Upper lobe of left lung (tissue), 4 donors: ENCODE data around the gene CHKB.

Source experiments
- EP300 ChIP-seq, 4 donors: sonication (generic); formaldehyde crosslinking; IDR thresholded peaks; one replicate each; pipeline ENCODE4 v1.5.1; 2017; ENCODE audit warnings: antibody characterized with exemption in 4 of 4, control low read depth in 2 of 4
- TF ChIP-seq, protein P1 (sequence below), 6 experiments: fragments of 450-650 bp in 4 of 6; fragments of 200-600 bp in 2 of 6; sonication (generic) in 2 of 6; IDR thresholded peaks; one replicate each; pipeline ENCODE4 v1.5.1; 2016 to 2019; ENCODE audit warnings: antibody characterized with exemption in 6 of 6

DNA sequence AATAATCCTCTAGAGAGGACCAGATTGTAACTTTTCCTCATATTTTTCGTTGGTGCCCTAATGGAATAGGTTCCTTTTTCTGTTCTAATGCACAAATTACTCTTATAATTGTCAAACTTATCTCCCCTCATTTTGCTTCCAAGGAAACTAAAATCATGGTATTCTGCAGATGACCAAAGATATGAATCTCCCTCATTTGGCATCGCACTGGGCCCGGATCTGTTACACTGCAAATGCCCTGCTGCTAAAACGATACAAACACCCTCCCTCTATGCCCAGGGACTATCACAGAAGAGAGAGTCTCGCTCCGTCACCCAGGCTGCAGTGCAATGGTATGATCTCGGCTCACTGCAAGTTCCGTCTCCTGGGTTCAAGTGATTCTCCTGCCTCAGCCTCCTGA is 29.3 kb downstream of the CHKB start:
- TF ChIP-seq, protein P1, sequence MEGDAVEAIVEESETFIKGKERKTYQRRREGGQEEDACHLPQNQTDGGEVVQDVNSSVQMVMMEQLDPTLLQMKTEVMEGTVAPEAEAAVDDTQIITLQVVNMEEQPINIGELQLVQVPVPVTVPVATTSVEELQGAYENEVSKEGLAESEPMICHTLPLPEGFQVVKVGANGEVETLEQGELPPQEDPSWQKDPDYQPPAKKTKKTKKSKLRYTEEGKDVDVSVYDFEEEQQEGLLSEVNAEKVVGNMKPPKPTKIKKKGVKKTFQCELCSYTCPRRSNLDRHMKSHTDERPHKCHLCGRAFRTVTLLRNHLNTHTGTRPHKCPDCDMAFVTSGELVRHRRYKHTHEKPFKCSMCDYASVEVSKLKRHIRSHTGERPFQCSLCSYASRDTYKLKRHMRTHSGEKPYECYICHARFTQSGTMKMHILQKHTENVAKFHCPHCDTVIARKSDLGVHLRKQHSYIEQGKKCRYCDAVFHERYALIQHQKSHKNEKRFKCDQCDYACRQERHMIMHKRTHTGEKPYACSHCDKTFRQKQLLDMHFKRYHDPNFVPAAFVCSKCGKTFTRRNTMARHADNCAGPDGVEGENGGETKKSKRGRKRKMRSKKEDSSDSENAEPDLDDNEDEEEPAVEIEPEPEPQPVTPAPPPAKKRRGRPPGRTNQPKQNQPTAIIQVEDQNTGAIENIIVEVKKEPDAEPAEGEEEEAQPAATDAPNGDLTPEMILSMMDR (IDR thresholded peaks at IDR 0.05): no peak
- no peak for TF ChIP-seq EP300 (IDR thresholded peaks at IDR 0.05)
